HepG2 (cell line): Measurements from ENCODE around the gene RNF135. TPM values are rescaled to one million over a fixed set of nuclear protein-coding genes. Genes with fewer than 3 reads are reported as not detected.

Source experiments
- ATAC-seq: fragments of 200-7000 bp; cut with Tn5 transposase; 3 replicates; pipeline ENCODE4 v1.9.1; 2020; ENCODE audit warnings: mild to moderate bottlenecking, moderate library complexity
- BruUV-seq: library from RNA; stranded (reverse); fragments of 400-500 nt; replicated peaks from 2 replicates; lab custom pipeline; 2021; lab: Mats Ljungman, UMichigan
- CTCF ChIA-PET: fragments of 300-600 bp; formaldehyde crosslinking; extraction: SDS; loops from one replicate; lab custom pipeline; 2021; ENCODE audit warnings: low total read pairs, inconsistent platforms, low intra/inter-chr PET ratio; lab: Yijun Ruan, JAX
- POLR2A ChIA-PET: fragments of 350-600 bp; sonication (Branson Sonifier 250); formaldehyde crosslinking; loops from one replicate; lab custom pipeline; 2020; ENCODE audit warnings: antibody characterized with exemption, inconsistent platforms; lab: Yijun Ruan, JAX
- DNase-seq: peaks from one replicate; pipeline ENCODE4 v3.0.0-alpha.2; 2015; ENCODE audit warnings: low spot score
- FAIRE-seq: peaks from 3 replicates; lab custom pipeline; 2011; peaks lifted over from hg19 to GRCh38; lab: Jason Lieb, UNC
- H2AFZ ChIP-seq: one replicate; pipeline ENCODE4 v1.6.1; 2011; ENCODE audit warnings: low read length, inconsistent platforms
- H3K27ac ChIP-seq: fragments of 300-600 bp; 3 replicates; pipeline ENCODE4 v1.8.0; 2011; ENCODE audit warnings: mixed run types, mild to moderate bottlenecking, mixed read lengths, low read length, inconsistent platforms; ENCODE audit not compliant: insufficient read depth; ENCODE audit errors: extremely low read length
- H3K27me3 ChIP-seq, 2 experiments: fragments of 200-600 bp in 1 of 2; 2 replicates in 1 of 2; 3 replicates in 1 of 2; pipeline versions ENCODE4 v1.6.0 to v1.8.0; 2011; ENCODE audit warnings: low read length in 2 of 2, mild to moderate bottlenecking in 2 of 2, moderate library complexity in 2 of 2, inconsistent platforms in 1 of 2; ENCODE audit not compliant: insufficient read depth in 2 of 2, control insufficient read depth in 1 of 2
- H3K36me3 ChIP-seq, 2 experiments: fragments of 200-600 bp in 1 of 2; replicated peaks in 1 of 2; 2 replicates in 1 of 2; 3 replicates in 1 of 2; pipeline versions ENCODE4 v1.5.1 to v1.8.0; 2011; ENCODE audit warnings: low read length in 2 of 2, inconsistent platforms in 1 of 2; ENCODE audit not compliant: insufficient read depth in 2 of 2, control insufficient read depth in 1 of 2
- H3K4me1 ChIP-seq: 2 replicates; pipeline ENCODE4 v1.5.1; 2012; ENCODE audit warnings: low read length, inconsistent platforms; ENCODE audit not compliant: insufficient read depth
- H3K4me2 ChIP-seq: 2 replicates; pipeline ENCODE4 v1.6.0; 2011; ENCODE audit warnings: low read depth, low read length, inconsistent platforms
- H3K4me3 ChIP-seq, 3 experiments: fragments of 200-600 bp in 1 of 3; sonication (generic), shearing (Covaris generic) in 1 of 3; replicated peaks in 1 of 3; 2 replicates each; pipeline ENCODE4 v1.5.1; 2011 to 2016; ENCODE audit warnings: low read length in 3 of 3, inconsistent platforms in 2 of 3, low read depth in 2 of 3, mild to moderate bottlenecking in 2 of 3, control low read depth in 1 of 3, mixed read lengths in 1 of 3; ENCODE audit not compliant: insufficient read depth in 1 of 3
- H3K79me2 ChIP-seq: one replicate; pipeline ENCODE4 v1.6.1; 2011; ENCODE audit warnings: low read length, inconsistent platforms; ENCODE audit not compliant: insufficient read depth
- H3K9ac ChIP-seq: 2 replicates; pipeline ENCODE4 v1.6.0; 2011; ENCODE audit warnings: mild to moderate bottlenecking, low read depth, low read length, inconsistent platforms; ENCODE audit not compliant: insufficient read depth
- H3K9me3 ChIP-seq: 2 replicates; pipeline ENCODE4 v1.5.1; 2012; ENCODE audit warnings: mild to moderate bottlenecking, low read length
- H4K20me1 ChIP-seq: 2 replicates; pipeline ENCODE4 v1.6.0; 2011; ENCODE audit warnings: inconsistent platforms, mild to moderate bottlenecking, low read length, moderate library complexity; ENCODE audit not compliant: insufficient read depth
- DMTF1 ChIP-seq: sonication (generic); formaldehyde crosslinking; IDR thresholded peaks from 2 replicates; pipeline ENCODE4 v1.4.0; 2020; ENCODE audit warnings: mild to moderate bottlenecking, missing genetic modification reagents
- ELF3 ChIP-seq: IDR thresholded peaks from 2 replicates; pipeline ENCODE4 v1.6.1; 2016; ENCODE audit warnings: missing genetic modification reagents, missing compliant biosample characterization
- KLF9 ChIP-seq: IDR thresholded peaks from 2 replicates; pipeline ENCODE4 v1.6.1; 2016; ENCODE audit warnings: low read depth
- PAWR ChIP-seq: sonication (generic); formaldehyde crosslinking; IDR thresholded peaks from 2 replicates; pipeline ENCODE4 v1.4.0; 2020; ENCODE audit warnings: missing genetic modification reagents, mild to moderate bottlenecking, borderline replicate concordance
- STAT6 ChIP-seq: sonication (generic); formaldehyde crosslinking; IDR thresholded peaks from 2 replicates; pipeline ENCODE4 v1.4.0; 2020; ENCODE audit warnings: missing genetic modification reagents, mild to moderate bottlenecking, borderline replicate concordance
- ZBTB14 ChIP-seq: sonication (generic); formaldehyde crosslinking; IDR thresholded peaks from 2 replicates; pipeline ENCODE4 v1.4.0; 2020; ENCODE audit warnings: missing genetic modification reagents
- ZNF142 ChIP-seq: sonication (generic); formaldehyde crosslinking; IDR thresholded peaks from 2 replicates; pipeline ENCODE4 v1.4.0; 2020; ENCODE audit warnings: missing genetic modification reagents
- ZNF576 ChIP-seq: sonication (generic); formaldehyde crosslinking; IDR thresholded peaks from 2 replicates; pipeline ENCODE4 v1.4.0; 2020; ENCODE audit warnings: mild to moderate bottlenecking, missing genetic modification reagents
- WGBS: methylation state at CpG from one replicate; pipeline ENCODE4 v1.1.6; 2017; ENCODE audit warnings: low lambda C conversion rate; 5-methylcytosine and 5-hydroxymethylcytosine counted together
- in situ Hi-C: cut with HindIII; loops from 2 replicates; pipeline ENCODE4 v1.10.0; 2017; ENCODE audit warnings: low pct_unique_long_range_greater_than_20kb; ENCODE audit not compliant: extremely low pct_ligation_motif_present
- intact Hi-C: fragments of 100-400 bp; cut with micrococcal nuclease; formaldehyde crosslinking; loops from one replicate; pipeline ENCODE4 v1.10.0; 2022; ENCODE audit not compliant: unreplicated experiment
- polyA plus RNA-seq, 8 experiments: library from polyadenylated mRNA; depleted of rRNA in 3 of 8; stranded (reverse) in 7 of 8; unstranded in 1 of 8; fragments of >200 nt; fragmentation: Illumina TruSeq in 4 of 8; extraction: Trizol in 4 of 8; gene quantifications; 2 replicates each; pipeline versions ENCODE4 v1.2.1 to v1.2.3, GENCODE V29; 2011 to 2016; ENCODE audit warnings: low read depth in 4 of 8, missing spikeins in 1 of 8, mixed read lengths in 1 of 8; ENCODE audit not compliant: insufficient read depth in 1 of 8
- total RNA-seq, 5 experiments: library from RNA; depleted of rRNA; stranded (reverse); fragments of >200 nt; fragmentation: Illumina TruSeq; extraction: Trizol; gene quantifications; 2 replicates each; pipeline ENCODE4 v1.2.3, GENCODE V29; 2016; ENCODE audit warnings: low read depth in 1 of 5

RNF135 gene
- total and polyA plus RNA-seq, 2 of the 13 experiments (the other 11 are each of a cell fraction or from before 2014, with no cell fraction given), result not detected

GRCh38 chr17:30954046-30954830 is 16.6 kb upstream of the RNF135 start:
- H3K9me3 ChIP-seq, result no peaks in the 10 kb centered on the region
- no peak overlapping the region for H3K9ac ChIP-seq
- no TSS peak for BruUV-seq
- ChIA-PET CTCF (no interaction called here), POLR2A (no interaction called here)
- H3K4me3 ChIP-seq, result no peak overlapping the region
- no peak overlapping the region for H3K4me2 ChIP-seq
- no peaks in the 10 kb centered on the region for H3K79me2 ChIP-seq
- in situ Hi-C loops, result no loop called here
- H3K36me3 ChIP-seq, result no peaks in the 10 kb centered on the region
- H3K27ac ChIP-seq, result no peak overlapping the region
- WGBS, result 72% methylated on average over 5 of the region's 6 CpGs
- H3K4me1 ChIP-seq, result peaks cover 31% of the 10 kb centered on the region
- ATAC-seq, result no peak
- intact Hi-C loops, result no loop called here
- H3K27me3 ChIP-seq, result no peaks in the 10 kb centered on the region
- no peak for DNase-seq
- no peak for FAIRE-seq
- no peak overlapping the region for H2AFZ ChIP-seq
- H4K20me1 ChIP-seq, result no peaks in the 10 kb centered on the region
- no peak for TF ChIP-seq ZNF142 (CRISPR knock-in tag)
- no peak for TF ChIP-seq KLF9 (CRISPR knock-in tag)
- TF ChIP-seq ZNF576, result no peak
- no peak for TF ChIP-seq ZBTB14 (CRISPR knock-in tag)
- no peak for TF ChIP-seq ELF3 (CRISPR knock-in tag)
- no peak for TF ChIP-seq STAT6
- no peak for TF ChIP-seq PAWR (CRISPR knock-in tag)
- TF ChIP-seq DMTF1 (CRISPR knock-in tag), result no peak
